Heart left ventricle (tissue), 16 donors: ENCODE measurements around the gene ADAMTSL2. TPM values are rescaled to one million over a fixed set of nuclear protein-coding genes. Genes with fewer than 3 reads are reported as not detected.
A peak's percentile ranks its signal among the peaks of the same experiment; 100 is the strongest.

Experiments used
- ATAC-seq, 4 donors: fragments of 200-7000 bp; cut with Tn5 transposase; one replicate each; pipeline ENCODE4 v1.9.1; 2020 to 2022; ENCODE audit warnings: moderate library complexity in 4 of 4, mild to moderate bottlenecking in 3 of 4, moderate number of reproducible peaks in 1 of 4
- DNase-seq, 5 donors: peaks; one replicate each; pipeline ENCODE4 v3.0.0-alpha.2; 2020
- H3K27ac ChIP-seq, 12 donors: fragments of 200-600 bp; sonication (generic) in 4 of 12; one replicate each; pipeline versions ENCODE4 v1.5.0 to v1.8.0; 2016 to 2022; ENCODE audit warnings: mild to moderate bottlenecking in 2 of 12
- H3K27me3 ChIP-seq, 9 donors: fragments of 200-600 bp; sonication (generic) in 2 of 9; one replicate each; pipeline versions ENCODE4 v1.5.1 to v1.8.0; 2016 to 2022; ENCODE audit warnings: mild to moderate bottlenecking in 3 of 9
- H3K36me3 ChIP-seq, 9 donors: fragments of 200-600 bp; sonication (generic) in 2 of 9; one replicate each; pipeline versions ENCODE4 v1.5.0 to v1.8.0; 2018 to 2022; ENCODE audit warnings: mild to moderate bottlenecking in 2 of 9
- H3K4me1 ChIP-seq, 12 donors: fragments of 200-600 bp; sonication (generic) in 4 of 12; one replicate each; pipeline versions ENCODE4 v1.5.0 to v1.8.0; 2016 to 2022; ENCODE audit warnings: mild to moderate bottlenecking in 3 of 12
- H3K4me3 ChIP-seq, 12 donors: fragments of 200-600 bp; sonication (generic) in 4 of 12; one replicate each; pipeline versions ENCODE4 v1.5.0 to v1.8.0; 2017 to 2022; ENCODE audit warnings: mild to moderate bottlenecking in 9 of 12, moderate library complexity in 4 of 12
- H3K9me3 ChIP-seq, 12 donors: fragments of 200-600 bp; sonication (generic) in 4 of 12; one replicate each; pipeline versions ENCODE4 v1.5.0 to v1.8.0; 2016 to 2022; ENCODE audit warnings: mild to moderate bottlenecking in 1 of 12
- CTCF ChIP-seq, 12 donors: fragments of 200-600 bp; sonication (generic) in 4 of 12; IDR thresholded peaks; one replicate each; pipeline versions ENCODE4 v1.5.0 to v1.8.0; 2018 to 2022; ENCODE audit warnings: antibody characterized with exemption in 12 of 12, mild to moderate bottlenecking in 5 of 12
- POLR2A ChIP-seq, 2 donors: fragments of 450-650 bp; IDR thresholded peaks; one replicate each; pipeline ENCODE4 v1.6.1; 2017; ENCODE audit warnings: antibody characterized with exemption in 2 of 2, mild to moderate bottlenecking in 2 of 2, moderate library complexity in 2 of 2
- WGBS, 4 donors: extraction: QIAGEN DNeasy Blood & Tissue Kit in 2 of 4; methylation state at CpG; one replicate each; pipeline versions ENCODE4 v1.1.5 to v1.1.7; 2013 to 2018; 5-methylcytosine and 5-hydroxymethylcytosine counted together
- intact Hi-C, 10 donors: fragments of 100-400 bp; cut with DNase I; formaldehyde crosslinking; loops; one replicate each; pipeline versions ENCODE4 v1.11.1 to v1.14.2; 2022
- polyA plus RNA-seq, 2 donors: library from polyadenylated mRNA; stranded (reverse); fragments of 200-250 nt; gene quantifications; one replicate each; pipeline ENCODE4 v1.2.3, GENCODE V29; 2013
- total RNA-seq, 9 donors: library from RNA; depleted of rRNA in 2 of 9; stranded (reverse); fragments of >200 nt in 2 of 9; fragmentation: NEBNext Ultra II Directional in 3 of 9; extraction: Animal tissue kit (Norgen Biotek cat#: 25700) in 3 of 9; gene quantifications; one replicate each; pipeline versions ENCODE4 v1.1.0 to v1.2.4, GENCODE V29; 2016 to 2023
- donor health status: ischemic (EF 13 %, LVEDD 7.1; RV severe dilation, severe dysfunction).
- donor health status: healthy with polysubstance abuse.
- donor health status: DM: no; HTN: yes; CAD: no.
- donor health status: DM: no; HTN: no; CAD: no.
- donor health status: ischemic (EF 25% LVEDD 6.9; RV normal size, moderate dysfunction).
- donor health status: ischemic (EF 25% LVEDD 5.7; RV mildly dilated, moderate dysfunction).
- donor health status: healthy.
- donor health status: DM: yes; HTN: yes; CAD: no.
- donor health status: ischemic (EF 35%, LVEDD 5.7; RV mildly dilated, moderate dysfunction).
- donor health status: nonischemic (EF 11% LVEDD 7.7; RV severe dilation, severe dysfunction).
- donor health status: DM: yes; HTN: yes; CAD: no.
- donor health status: PGD.
- donor health status: ischemic (EF 29% LVEDD 5.4; RV normal size, mild dysfunction).
- donor health status: nonischemic (EF 23%, LVEDD 6.1; RV moderate dilation, normal function).

The ADAMTSL2 gene
- total and polyA plus RNA-seq, 11 donors: 2.3 to 5.1 (median 3.7) TPM

- intact Hi-C loops: loop anchor here in 4 of 10 donors (2.0 to 10.0 kb wide), 5 partner anchors 44 to 101 kb away; partner anchors contain the start of gene ADAMTSL2 (in 1 of the 4)
- WGBS, 4 donors: 69 to 73% (median 70%) methylated on average over 19 of the region's 19 CpGs
- H3K4me3 ChIP-seq: no peak overlapping the region
- peak overlapping the region in 7 of 12 donors; percentile 16 to 61 (median 30) for H3K27ac ChIP-seq
- peak in 3 of 4 donors; percentile 1 to 27 (median 18) for ATAC-seq
- no peak for TF ChIP-seq POLR2A (IDR thresholded peaks at IDR 0.05)
- no peak for TF ChIP-seq CTCF (IDR thresholded peaks at IDR 0.05)
- no peaks in the 10 kb centered on the region for H3K36me3 ChIP-seq
- H3K27me3 ChIP-seq: peaks cover 8 to 30% (median 15%) of the 10 kb centered on the region in 9 donors
- peak in 4 of 5 donors; percentile 47 to 79 (median 68) for DNase-seq
- H3K4me1 ChIP-seq: peaks cover 4 to 56% (median 27%) of the 10 kb centered on the region in 12 donors
- H3K9me3 ChIP-seq: no peaks in the 10 kb centered on the region
Measured at GRCh38 chr9:133581513-133582343, 47.2 kb downstream of the ADAMTSL2 start.

- Histone ChIP-seq H3K27ac (peak overlapping the region in 7 of 12 donors; percentile 1 to 61 (median 30)), H3K4me1 (peaks cover 4 to 48% (median 27%) of the 10 kb centered on the region in 12 donors), H3K36me3 (no peaks in the 10 kb centered on the region), H3K4me3 (no peak overlapping the region), H3K27me3 (peaks cover 9 to 37% (median 20%) of the 10 kb centered on the region in 9 donors), H3K9me3 (no peaks in the 10 kb centered on the region)
- TF ChIP-seq CTCF (IDR thresholded peaks at IDR 0.05): no peak
- no peak for TF ChIP-seq POLR2A (IDR thresholded peaks at IDR 0.05)
- WGBS, 4 donors: 84 to 95% (median 94%) methylated on average over 8 to 14 of the region's 14 CpGs
- DNase-seq: peak in 1 of 5 donors; percentile 58
- intact Hi-C loops: loop anchor here in 4 of 10 donors (2.0 to 10.0 kb wide), 5 partner anchors 45 to 100 kb away; partner anchors contain the start of gene ADAMTSL2 (in 1 of the 4)
- no peak for ATAC-seq
Measured at GRCh38 chr9:133582501-133583045, 48.1 kb downstream of the ADAMTSL2 start.

GRCh38 chr9:133583111-133583510 is 48.6 kb downstream of the ADAMTSL2 start:
- Histone ChIP-seq H3K27ac (peak overlapping the region in 1 of 12 donors; percentile 24), H3K36me3 (no peaks in the 10 kb centered on the region), H3K4me1 (peaks cover 4 to 47% (median 27%) of the 10 kb centered on the region in 12 donors), H3K4me3 (no peak overlapping the region), H3K27me3 (peaks cover 9 to 36% (median 20%) of the 10 kb centered on the region in 9 donors), H3K9me3 (no peaks in the 10 kb centered on the region)
- no peak for TF ChIP-seq POLR2A (IDR thresholded peaks at IDR 0.05)
- no peak for TF ChIP-seq CTCF (IDR thresholded peaks at IDR 0.05)
- ATAC-seq (peak in 1 of 4 donors; percentile 1), DNase-seq (peak in 1 of 5 donors; percentile 34)
- 74 to 85% (median 82%) methylated on average over 3 of the region's 3 CpGs for WGBS, 4 donors
- intact Hi-C loops: loop anchor here in 4 of 10 donors (2.0 to 10.0 kb wide), 5 partner anchors 46 to 100 kb away; partner anchors contain the start of gene ADAMTSL2 (in 1 of the 4)
